NT2/D1 (cell line): Measurements from ENCODE around the gene PLLP.

Source experiments
- SUZ12 ChIP-seq: IDR thresholded peaks from 2 replicates; pipeline ENCODE4 v1.6.1; 2011; ENCODE audit not compliant: insufficient read length, insufficient read depth; ENCODE audit errors: extremely low read depth
- YY1 ChIP-seq: IDR thresholded peaks from 2 replicates; pipeline ENCODE4 v1.6.1; 2011; ENCODE audit not compliant: insufficient read length, insufficient read depth
- ZNF274 ChIP-seq: IDR thresholded peaks from 2 replicates; pipeline ENCODE4 v1.6.1; 2011; ENCODE audit warnings: mild to moderate bottlenecking, low read depth, low read length

DNA sequence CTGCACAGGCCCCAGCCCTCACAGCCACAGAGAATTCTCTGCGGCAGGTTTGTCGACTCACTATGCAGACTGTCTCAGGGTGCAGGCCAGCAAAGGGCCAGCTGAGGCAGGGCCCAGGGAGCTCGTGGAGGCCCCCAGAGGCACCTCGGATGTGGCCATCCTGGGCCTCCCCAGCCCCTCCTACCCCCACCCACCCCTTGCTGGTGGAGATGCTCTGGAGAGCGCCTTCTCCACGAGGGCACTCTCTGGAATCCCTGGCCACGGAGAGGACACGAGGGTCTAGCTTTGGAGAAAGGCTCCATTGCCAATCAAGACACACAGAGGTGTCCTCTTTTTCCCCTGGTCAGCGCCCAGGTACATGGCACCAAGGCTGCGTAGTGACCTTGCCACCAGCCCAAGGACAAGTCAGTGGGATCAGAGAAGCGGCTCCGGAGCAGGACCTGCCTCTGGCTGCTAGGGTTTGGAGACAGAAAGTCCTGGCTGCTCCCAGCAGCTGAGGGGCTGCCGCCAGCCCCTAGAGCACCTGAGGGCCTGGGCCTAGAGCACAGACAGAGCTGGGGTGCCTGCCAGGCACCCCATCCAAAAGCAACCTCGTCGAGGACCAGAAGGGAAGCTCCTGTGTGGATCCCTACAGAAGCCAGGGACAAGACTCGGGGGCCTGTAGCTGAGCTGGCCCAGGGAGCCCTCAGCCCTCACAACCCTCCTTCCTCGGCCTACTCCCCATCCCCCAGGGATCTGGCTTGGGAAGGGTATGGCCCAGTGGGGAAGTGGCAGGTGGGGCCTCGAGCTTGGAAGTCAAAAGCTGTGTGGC lies 20.7 kb downstream of the PLLP start:
- no peak for TF ChIP-seq YY1
- no peak for TF ChIP-seq ZNF274
- TF ChIP-seq SUZ12: no peak
